GM19023 (cell line): ENCODE data around the gene LILRA6.
"Not testable (repeated sequence)": the region's sequence is repeated elsewhere in the genome, so short reads cannot be mapped to it uniquely, and the experiment has no call there.

ENCODE experiments used
- ATAC-seq: cut with Tn5 transposase; IDR thresholded peaks from one replicate; pipeline ENCODE4 v1.9.1; 2021; ENCODE audit warnings: mild to moderate bottlenecking, moderate library complexity; ENCODE audit not compliant: unreplicated experiment

Gene LILRA6

GRCh38 chr19:54208784-54209057 lies 33.9 kb downstream of the LILRA6 start:
- no peak for ATAC-seq

GRCh38 chr19:54207983-54208783 lies 34.4 kb downstream of the LILRA6 start:
- ATAC-seq: no peak

GRCh38 chr19:54207676-54207982 lies 35.0 kb downstream of the LILRA6 start:
- no peak for ATAC-seq

- not testable (repeated sequence) for ATAC-seq
Measured at GRCh38 chr19:54207193-54207592, 35.4 kb downstream of the LILRA6 start.

- no peak for ATAC-seq
Measured at GRCh38 chr19:54206831-54207177, 35.8 kb downstream of the LILRA6 start.

GRCh38 chr19:54206030-54206830 lies 36.4 kb downstream of the LILRA6 start:
- no peak for ATAC-seq

- ATAC-seq: no peak
Measured at GRCh38 chr19:54204767-54205468, 37.7 kb downstream of the LILRA6 start.

GRCh38 chr19:54203151-54203611 lies 39.4 kb downstream of the LILRA6 start:
- ATAC-seq: no peak

GRCh38 chr19:54201980-54202379 lies 40.6 kb downstream of the LILRA6 start:
- ATAC-seq: no peak

- ATAC-seq: no peak
Measured at GRCh38 chr19:54201172-54201701, 41.4 kb downstream of the LILRA6 start.

- no peak for ATAC-seq
Measured at GRCh38 chr19:54199401-54199800, 43.2 kb downstream of the LILRA6 start.

GRCh38 chr19:54197121-54197520 lies 45.5 kb downstream of the LILRA6 start:
- ATAC-seq: no peak

GRCh38 chr19:54196536-54196935 lies 46.1 kb downstream of the LILRA6 start:
- no peak for ATAC-seq

- not testable (repeated sequence) for ATAC-seq
Measured at GRCh38 chr19:54194463-54194862, 48.1 kb downstream of the LILRA6 start.

- ATAC-seq: no peak
Measured at GRCh38 chr19:54193011-54193410, 49.6 kb downstream of the LILRA6 start.

GRCh38 chr19:54191811-54192453 lies 50.7 kb downstream of the LILRA6 start:
- no peak for ATAC-seq

GRCh38 chr19:54191011-54191810 lies 51.4 kb downstream of the LILRA6 start, which contains the start of gene TSEN34:
TSS of gene TSEN34 (plus strand) at chr19:54191308. CDS start at chr19:54191365, 57 bp downstream.
- peak; percentile 30 for ATAC-seq

GRCh38 chr19:54190503-54191010 lies 52.0 kb downstream of the LILRA6 start:
- ATAC-seq: peak; percentile 42

GRCh38 chr19:54189735-54190502 lies 52.7 kb downstream of the LILRA6 start:
- ATAC-seq: peak; percentile 49
